Aorta (tissue), 5 donors: ENCODE results near the gene CD300LF. TPM values are rescaled to one million over a fixed set of nuclear protein-coding genes. Genes with fewer than 3 reads are reported as not detected.

Source experiments
- ATAC-seq: fragments of 200-7000 bp; cut with Tn5 transposase; one replicate; pipeline ENCODE4 v1.9.1; 2022; ENCODE audit warnings: moderate library complexity; ENCODE audit not compliant: low FRiP score
- DNase-seq, 2 donors: peaks; one replicate each; pipeline ENCODE4 v3.0.0-alpha.2; 2020
- H3K27ac ChIP-seq, 2 donors: one replicate each; pipeline ENCODE4 v1.5.1; 2013; ENCODE audit warnings: low read length in 2 of 2, mild to moderate bottlenecking in 2 of 2, moderate library complexity in 2 of 2, control low read depth in 1 of 2, inconsistent platforms in 1 of 2, low read depth in 1 of 2
- H3K27me3 ChIP-seq, 2 donors: one replicate each; pipeline ENCODE4 v1.6.1; 2013; ENCODE audit warnings: control low read depth in 1 of 2, low read length in 1 of 2, mild to moderate bottlenecking in 1 of 2, moderate library complexity in 1 of 2; ENCODE audit not compliant: insufficient read depth in 2 of 2, control insufficient read depth in 1 of 2
- H3K36me3 ChIP-seq, 2 donors: one replicate each; pipeline ENCODE4 v1.6.1; 2013; ENCODE audit warnings: control low read depth in 1 of 2, low read length in 1 of 2, mild to moderate bottlenecking in 1 of 2; ENCODE audit not compliant: insufficient read depth in 2 of 2, control insufficient read depth in 1 of 2
- H3K4me1 ChIP-seq, 2 donors: one replicate each; pipeline ENCODE4 v1.6.1; 2013; ENCODE audit warnings: low read length in 2 of 2, control low read depth in 1 of 2, mild to moderate bottlenecking in 1 of 2, moderate library complexity in 1 of 2; ENCODE audit not compliant: insufficient read depth in 2 of 2, control insufficient read depth in 1 of 2
- H3K4me3 ChIP-seq, 2 donors: one replicate each; pipeline ENCODE4 v1.5.1; 2013; ENCODE audit warnings: low read length in 2 of 2, control low read depth in 1 of 2, mild to moderate bottlenecking in 1 of 2
- H3K9me3 ChIP-seq: one replicate; pipeline ENCODE4 v1.6.1; 2013; ENCODE audit warnings: mild to moderate bottlenecking, low read length; ENCODE audit not compliant: control insufficient read depth
- WGBS, 2 donors: extraction: QIAGEN DNeasy Blood & Tissue Kit; methylation state at CpG; one replicate each; pipeline ENCODE4 v1.1.7; 2013; 5-methylcytosine and 5-hydroxymethylcytosine counted together
- intact Hi-C, 2 donors: fragments of 100-400 bp; cut with DNase I; formaldehyde crosslinking; loops; one replicate each; pipeline versions ENCODE4 v1.14.2 to v1.15.0; 2022
- polyA plus RNA-seq, 2 donors: library from polyadenylated mRNA; stranded (reverse); fragments of 200-250 nt; gene quantifications; one replicate each; pipeline ENCODE4 v1.2.3, GENCODE V29; 2013
- total RNA-seq, 2 donors: library from RNA; stranded (reverse); fragmentation: NEBNext Ultra II Directional; extraction: Animal tissue kit (Norgen Biotek cat#: 25700); gene quantifications; one replicate each; pipeline ENCODE4 v1.2.1, GENCODE V29; 2021
- donor health status: healthy with polysubstance abuse.
- donor health status: Bipolar disorder and iron deficiency.
- donor health status: DM: no; HTN: no; CAD: no.
- donor health status: DM: no; HTN: no; CAD: no.
- donor health status: DM: yes; HTN: yes; CAD: no.

Gene CD300LF
- total and polyA plus RNA-seq, 4 donors: 0.61 to 2.2 (median 1.6) TPM

DNA sequence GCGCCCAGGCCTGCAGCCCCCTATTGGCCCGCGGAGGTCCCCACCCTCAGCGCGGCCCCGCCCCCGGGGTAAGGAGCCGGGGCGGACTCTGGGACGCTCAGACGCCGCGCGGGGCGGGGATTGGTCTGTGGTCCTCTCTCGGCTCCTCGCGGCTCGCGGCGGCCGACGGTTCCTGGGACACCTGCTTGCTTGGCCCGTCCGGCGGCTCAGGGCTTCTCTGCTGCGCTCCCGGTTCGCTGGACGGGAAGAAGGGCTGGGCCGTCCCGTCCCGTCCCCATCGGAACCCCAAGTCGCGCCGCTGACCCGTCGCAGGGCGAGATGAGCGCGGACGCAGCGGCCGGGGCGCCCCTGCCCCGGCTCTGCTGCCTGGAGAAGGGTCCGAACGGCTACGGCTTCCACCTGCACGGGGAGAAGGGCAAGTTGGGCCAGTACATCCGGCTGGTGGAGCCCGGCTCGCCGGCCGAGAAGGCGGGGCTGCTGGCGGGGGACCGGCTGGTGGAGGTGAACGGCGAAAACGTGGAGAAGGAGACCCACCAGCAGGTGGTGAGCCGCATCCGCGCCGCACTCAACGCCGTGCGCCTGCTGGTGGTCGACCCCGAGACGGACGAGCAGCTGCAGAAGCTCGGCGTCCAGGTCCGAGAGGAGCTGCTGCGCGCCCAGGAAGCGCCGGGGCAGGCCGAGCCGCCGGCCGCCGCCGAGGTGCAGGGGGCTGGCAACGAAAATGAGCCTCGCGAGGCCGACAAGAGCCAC is 36.0 kb upstream of the CD300LF start, which contains the start of gene NHERF1:
Gene NHERF1, plus strand, starts transcription at position 100 of the 750 bp plus-strand sequence. Its CDS starts 219 bp downstream, at position 319.
- H3K27me3 ChIP-seq: no peaks in the 10 kb centered on the region
- H3K9me3 ChIP-seq: no peaks in the 10 kb centered on the region
- WGBS, 2 donors: 0% methylated on average over 66 to 90 of the region's 90 CpGs
- ATAC-seq (peak; percentile 95), DNase-seq (peak; percentile 96 to 98)
- peak within 1 kb of the TSS; percentile 73 to 82 for H3K4me3 ChIP-seq
- no peaks in the 10 kb centered on the region for H3K36me3 ChIP-seq
- H3K4me1 ChIP-seq: no peaks in the 10 kb centered on the region
- peak within 1 kb of the TSS in 1 of 2 donors; percentile 53 for H3K27ac ChIP-seq
- intact Hi-C loops: loop anchor here (2.0 to 10.0 kb wide), 2 partner anchors 20 to 206 kb away; no protein-coding TSS in a partner anchor

GRCh38 chr17:74748279-74748528 is 35.5 kb upstream of the CD300LF start:
- Histone ChIP-seq H3K4me1 (no peaks in the 10 kb centered on the region), H3K27ac (no peak overlapping the region), H3K9me3 (no peaks in the 10 kb centered on the region), H3K36me3 (no peaks in the 10 kb centered on the region), H3K27me3 (no peaks in the 10 kb centered on the region), H3K4me3 (peak overlapping the region in 1 of 2 donors; percentile 19)
- 1% methylated on average over 33 to 34 of the region's 34 CpGs for WGBS, 2 donors
- intact Hi-C loops: loop anchor here (2.0 to 10.0 kb wide), 2 partner anchors 21 to 207 kb away; no protein-coding TSS in a partner anchor
- no peak for ATAC-seq
- DNase-seq: no peak

GRCh38 chr17:74746922-74747321 is 34.2 kb upstream of the CD300LF start:
- H3K4me3 ChIP-seq: no peak overlapping the region
- H3K27ac ChIP-seq: no peak overlapping the region
- WGBS, 2 donors: 68 to 78% methylated on average over 6 of the region's 6 CpGs
- DNase-seq: no peak
- no peaks in the 10 kb centered on the region for H3K27me3 ChIP-seq
- H3K4me1 ChIP-seq: no peaks in the 10 kb centered on the region
- H3K9me3 ChIP-seq: no peaks in the 10 kb centered on the region
- no peak for ATAC-seq
- intact Hi-C loops: loop anchor here in 1 of 2 donors (10.0 kb wide), 1 partner anchor 208 kb away; no protein-coding TSS in a partner anchor
- H3K36me3 ChIP-seq: no peaks in the 10 kb centered on the region

GRCh38 chr17:74746376-74746775 is 33.7 kb upstream of the CD300LF start:
- no peaks in the 10 kb centered on the region for H3K9me3 ChIP-seq
- DNase-seq: no peak
- H3K36me3 ChIP-seq: no peaks in the 10 kb centered on the region
- WGBS, 2 donors: 91 to 93% methylated on average over 5 of the region's 5 CpGs
- H3K4me1 ChIP-seq: no peaks in the 10 kb centered on the region
- H3K4me3 ChIP-seq: no peak overlapping the region
- intact Hi-C loops: loop anchor here in 1 of 2 donors (10.0 kb wide), 1 partner anchor 208 kb away; no protein-coding TSS in a partner anchor
- no peaks in the 10 kb centered on the region for H3K27me3 ChIP-seq
- no peak overlapping the region for H3K27ac ChIP-seq
- no peak for ATAC-seq

DNA sequence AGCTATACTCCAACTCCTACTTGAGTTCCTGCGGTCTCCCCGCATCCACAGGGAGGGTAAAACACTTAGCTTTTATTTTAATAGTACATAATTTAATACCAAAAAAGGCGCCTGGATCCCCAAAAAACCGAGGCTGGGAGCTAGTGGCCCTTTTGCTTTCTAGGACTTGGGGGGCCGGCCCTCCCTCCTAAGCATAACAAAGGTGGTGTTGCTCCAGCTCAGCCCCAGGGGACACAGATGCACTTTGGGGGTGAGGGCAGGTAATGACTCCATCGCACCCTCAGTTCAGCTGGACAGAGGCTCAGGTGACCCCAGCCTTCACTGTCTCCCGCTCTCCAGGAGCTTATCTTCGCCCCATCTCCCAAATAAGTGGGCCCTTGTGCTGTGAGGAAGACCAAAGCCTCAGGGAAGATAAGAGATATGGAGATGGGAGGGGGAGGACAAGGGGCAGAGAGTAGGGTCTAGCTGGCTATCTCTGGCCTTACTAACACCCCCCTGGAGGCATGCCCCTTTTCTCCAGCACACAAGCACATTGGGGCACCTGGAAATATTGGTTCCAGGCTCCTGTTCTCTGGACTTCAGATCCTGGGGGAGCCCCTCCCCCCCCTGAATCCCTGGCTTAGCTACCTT is 32.9 kb upstream of the CD300LF start:
- 92% methylated on average over 8 of the region's 8 CpGs for WGBS, 2 donors
- Histone ChIP-seq H3K9me3 (no peaks in the 10 kb centered on the region), H3K4me3 (no peak overlapping the region), H3K27ac (no peak overlapping the region), H3K27me3 (no peaks in the 10 kb centered on the region), H3K36me3 (no peaks in the 10 kb centered on the region), H3K4me1 (no peaks in the 10 kb centered on the region)
- ATAC-seq (no peak), DNase-seq (no peak)
- intact Hi-C loops: loop anchor here (2.0 to 10.0 kb wide), 2 partner anchors 119 to 209 kb away; no protein-coding TSS in a partner anchor

DNA sequence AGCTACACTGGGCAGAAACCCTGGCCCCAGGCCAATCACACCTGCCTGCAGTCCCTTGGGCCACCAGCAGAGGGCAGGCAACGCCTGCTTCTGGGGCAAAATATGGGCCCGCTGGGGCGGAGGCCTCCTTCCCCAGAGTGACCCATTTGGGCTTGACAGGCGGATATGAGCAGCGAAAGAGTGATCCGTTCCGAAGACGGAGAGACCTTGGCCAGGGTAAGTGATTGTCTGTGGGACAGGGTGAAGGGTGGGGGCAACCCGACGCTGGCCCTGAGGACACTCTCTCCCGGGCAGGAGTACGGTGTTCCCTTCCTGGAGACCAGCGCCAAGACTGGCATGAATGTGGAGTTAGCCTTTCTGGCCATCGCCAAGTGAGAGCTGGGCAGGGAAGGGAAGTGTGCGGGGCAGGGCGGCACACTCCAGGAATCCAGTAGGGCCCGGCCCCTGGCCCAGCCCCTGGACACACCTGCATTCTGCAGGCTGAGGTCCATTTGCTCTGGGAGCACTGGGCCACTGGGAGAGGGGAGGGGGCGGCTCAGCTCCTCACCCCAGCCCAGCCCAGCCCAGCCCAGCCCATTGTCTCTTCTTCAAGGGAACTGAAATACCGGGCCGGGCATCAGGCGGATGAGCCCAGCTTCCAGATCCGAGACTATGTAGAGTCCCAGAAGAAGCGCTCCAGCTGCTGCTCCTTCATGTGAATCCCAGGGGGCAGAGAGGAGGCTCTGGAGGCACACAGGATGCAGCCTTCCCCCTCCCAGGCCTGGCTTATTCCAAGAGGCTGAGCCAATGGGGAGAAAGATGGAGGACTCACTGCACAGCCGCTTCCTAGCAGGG is 32.2 kb upstream of the CD300LF start:
- peak; percentile 77 for ATAC-seq
- Histone ChIP-seq H3K27ac (no peak overlapping the region), H3K9me3 (no peaks in the 10 kb centered on the region), H3K4me1 (no peaks in the 10 kb centered on the region), H3K4me3 (no peak overlapping the region), H3K36me3 (no peaks in the 10 kb centered on the region), H3K27me3 (no peaks in the 10 kb centered on the region)
- intact Hi-C loops: loop anchor here (2.0 to 10.0 kb wide), 3 partner anchors 32 to 210 kb away; partner anchors contain the start of gene NAT9 (in 2 of the 2)
- WGBS, 2 donors: 37 to 38% methylated on average over 24 of the region's 24 CpGs
- DNase-seq: peak; percentile 90 to 95

DNA sequence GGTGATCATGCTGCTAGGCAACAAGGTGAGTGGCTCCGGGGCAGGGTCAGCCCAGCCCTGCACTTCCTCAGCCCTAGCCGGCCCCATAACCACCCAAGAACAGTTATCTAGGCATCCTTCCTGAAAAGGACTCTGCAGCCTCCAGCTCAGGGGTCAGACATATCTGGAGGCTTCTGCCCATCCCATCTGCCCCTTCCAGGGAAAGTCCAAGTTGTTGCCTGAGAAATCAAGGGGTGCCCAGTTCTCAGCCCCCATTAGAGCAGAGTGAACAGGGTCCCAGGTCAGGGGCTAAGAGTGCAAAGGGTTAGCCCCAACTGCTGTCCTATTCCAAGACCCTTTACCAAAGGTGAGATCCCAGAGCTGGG is 31.6 kb upstream of the CD300LF start:
- ATAC-seq (no peak), DNase-seq (peak in 1 of 2 donors; percentile 34)
- intact Hi-C loops: loop anchor here (2.0 to 10.0 kb wide), 3 partner anchors 33 to 210 kb away; partner anchors contain the start of gene NAT9 (in 2 of the 2)
- Histone ChIP-seq H3K4me3 (no peak overlapping the region), H3K27ac (no peak overlapping the region), H3K27me3 (no peaks in the 10 kb centered on the region), H3K9me3 (no peaks in the 10 kb centered on the region), H3K4me1 (no peaks in the 10 kb centered on the region), H3K36me3 (no peaks in the 10 kb centered on the region)
- 66 to 83% methylated on average over 2 of the region's 2 CpGs for WGBS, 2 donors

GRCh38 chr17:74743755-74744154 is 31.0 kb upstream of the CD300LF start:
- Histone ChIP-seq H3K4me3 (no peak overlapping the region), H3K9me3 (no peaks in the 10 kb centered on the region), H3K36me3 (no peaks in the 10 kb centered on the region), H3K27ac (no peak overlapping the region), H3K4me1 (no peaks in the 10 kb centered on the region), H3K27me3 (no peaks in the 10 kb centered on the region)
- no peak for ATAC-seq
- WGBS, 2 donors: 73 to 75% methylated on average over 2 of the region's 2 CpGs
- no peak for DNase-seq
- intact Hi-C loops: loop anchor here (2.0 to 10.0 kb wide), 3 partner anchors 34 to 211 kb away; partner anchors contain the start of gene NAT9 (in 2 of the 2)
